ENCODE data around the gene HSF5.
"Not testable (repeated sequence)": the region's sequence is repeated elsewhere in the genome, so short reads cannot be mapped to it uniquely, and the experiment has no call there.

- TF ChIP-seq CREB5 (CRISPR knock-in tag; IDR thresholded peaks at IDR 0.05; ENCODE audit: low read depth); ARNTL (CRISPR knock-in tag; IDR thresholded peaks at IDR 0.05; ENCODE audit: borderline replicate concordance, low read depth); ZNF70 (CRISPR knock-in tag; IDR thresholded peaks at IDR 0.05); POU6F1 (CRISPR knock-in tag; IDR thresholded peaks at IDR 0.05; ENCODE audit: borderline replicate concordance, low read depth); PATZ1 (CRISPR knock-in tag; IDR thresholded peaks at IDR 0.05; ENCODE audit: borderline replicate concordance); ESRRG (CRISPR knock-in tag; IDR thresholded peaks at IDR 0.05); PPARA (CRISPR knock-in tag; IDR thresholded peaks at IDR 0.05; ENCODE audit: borderline replicate concordance); TOX (CRISPR knock-in tag; IDR thresholded peaks at IDR 0.05; ENCODE audit: borderline replicate concordance); ISL1 (CRISPR knock-in tag; IDR thresholded peaks at IDR 0.05); ZFP3 (CRISPR knock-in tag; IDR thresholded peaks at IDR 0.05); BACH2 (CRISPR knock-in tag; IDR thresholded peaks at IDR 0.05; ENCODE audit: borderline replicate concordance): not testable (repeated sequence)
Measured at GRCh38 chr17:58397421-58397820, 90.8 kb downstream of the HSF5 start.
